ENCODE results near the gene RPTN. TPM values are rescaled to one million over a fixed set of nuclear protein-coding genes. Genes with fewer than 3 reads are reported as not detected.

Gene RPTN
- total RNA-seq, 4 donors from 2014 or later, result not detected

DNA sequence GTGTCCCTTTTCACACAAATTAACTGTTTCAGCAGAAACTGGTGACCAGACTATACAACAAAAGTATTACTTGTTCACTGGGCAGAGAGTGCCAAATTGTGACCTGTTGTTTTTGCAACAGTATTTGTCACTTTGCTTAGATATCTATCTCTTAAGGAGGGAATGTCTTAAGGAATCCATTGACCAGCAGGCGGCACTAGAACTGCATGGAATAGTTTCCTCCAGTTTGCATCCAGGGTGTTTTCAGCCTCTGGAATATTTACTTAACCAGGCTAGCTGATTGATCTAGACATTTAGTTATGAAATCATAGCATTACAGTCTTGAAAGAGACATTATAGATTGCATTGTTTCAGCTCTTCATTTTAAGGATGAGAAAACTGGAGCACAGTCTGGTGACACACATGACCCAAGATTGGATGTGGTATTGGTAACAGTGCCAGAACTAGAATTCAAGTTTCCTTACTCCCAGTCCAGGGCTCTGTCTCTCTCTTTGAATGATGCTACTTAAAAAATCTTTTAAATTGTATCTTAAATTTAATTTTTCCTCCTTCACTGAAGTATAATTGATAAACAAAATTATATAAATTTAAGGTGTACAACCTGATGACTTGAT is 16.9 kb downstream of the RPTN start:
- no peaks in the 10 kb centered on the region for H3K4me1 ChIP-seq
- no peak for TF ChIP-seq POLR2A (IDR thresholded peaks at IDR 0.05)
- TF ChIP-seq, protein P1, sequence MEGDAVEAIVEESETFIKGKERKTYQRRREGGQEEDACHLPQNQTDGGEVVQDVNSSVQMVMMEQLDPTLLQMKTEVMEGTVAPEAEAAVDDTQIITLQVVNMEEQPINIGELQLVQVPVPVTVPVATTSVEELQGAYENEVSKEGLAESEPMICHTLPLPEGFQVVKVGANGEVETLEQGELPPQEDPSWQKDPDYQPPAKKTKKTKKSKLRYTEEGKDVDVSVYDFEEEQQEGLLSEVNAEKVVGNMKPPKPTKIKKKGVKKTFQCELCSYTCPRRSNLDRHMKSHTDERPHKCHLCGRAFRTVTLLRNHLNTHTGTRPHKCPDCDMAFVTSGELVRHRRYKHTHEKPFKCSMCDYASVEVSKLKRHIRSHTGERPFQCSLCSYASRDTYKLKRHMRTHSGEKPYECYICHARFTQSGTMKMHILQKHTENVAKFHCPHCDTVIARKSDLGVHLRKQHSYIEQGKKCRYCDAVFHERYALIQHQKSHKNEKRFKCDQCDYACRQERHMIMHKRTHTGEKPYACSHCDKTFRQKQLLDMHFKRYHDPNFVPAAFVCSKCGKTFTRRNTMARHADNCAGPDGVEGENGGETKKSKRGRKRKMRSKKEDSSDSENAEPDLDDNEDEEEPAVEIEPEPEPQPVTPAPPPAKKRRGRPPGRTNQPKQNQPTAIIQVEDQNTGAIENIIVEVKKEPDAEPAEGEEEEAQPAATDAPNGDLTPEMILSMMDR (IDR thresholded peaks at IDR 0.05 in 4 of 5, conservative IDR thresholded peaks at IDR 0.05 in 1 of 5), result peak; percentile 20 to 53 (median 40)
- H3K4me3 ChIP-seq, result no peak overlapping the region
- H3K36me3 ChIP-seq, result no peaks in the 10 kb centered on the region
- no peak for DNase-seq
- H3K27me3 ChIP-seq, result peaks cover 0 to 2% (median 0%) of the 10 kb centered on the region in 3 donors
- intact Hi-C loops (cut with DNase I; ENCODE audit: low total_unique reads), result no loop called here
- ATAC-seq, result no peak
- H3K27ac ChIP-seq, result no peak overlapping the region
- no peaks in the 10 kb centered on the region for H3K9me3 ChIP-seq
- in situ Hi-C loops (cut with MboI; ENCODE audit: low sequenced_read_pairs in 4 of 4), result no loop called here

- no peaks in the 10 kb centered on the region for H3K4me1 ChIP-seq
- no peak for TF ChIP-seq POLR2A (IDR thresholded peaks at IDR 0.05)
- TF ChIP-seq, protein P1 (IDR thresholded peaks at IDR 0.05 in 4 of 5, conservative IDR thresholded peaks at IDR 0.05 in 1 of 5), result no peak
- ATAC-seq (no peak), DNase-seq (no peak)
- no peaks in the 10 kb centered on the region for H3K9me3 ChIP-seq
- in situ Hi-C loops (cut with MboI; ENCODE audit: low sequenced_read_pairs in 4 of 4), result no loop called here
- H3K4me3 ChIP-seq, result no peak overlapping the region
- intact Hi-C loops (cut with DNase I; ENCODE audit: low total_unique reads), result no loop called here
- H3K27ac ChIP-seq, result no peak overlapping the region
- peaks cover 0 to 2% (median 0%) of the 10 kb centered on the region in 3 donors for H3K27me3 ChIP-seq
- H3K36me3 ChIP-seq, result no peaks in the 10 kb centered on the region
These were observed 21.8 kb downstream of the RPTN start for GRCh38 chr1:152137215-152137614.

- ATAC-seq, result no peak
- in situ Hi-C loops (cut with MboI; ENCODE audit: low sequenced_read_pairs in 4 of 4), result no loop called here
- H3K4me1 ChIP-seq, result no peaks in the 10 kb centered on the region
- DNase-seq, result no peak
- H3K27ac ChIP-seq, result no peak overlapping the region
- H3K36me3 ChIP-seq, result no peaks in the 10 kb centered on the region
- H3K27me3 ChIP-seq, result peaks cover 0 to 6% (median 0%) of the 10 kb centered on the region in 3 donors
- TF ChIP-seq POLR2A (IDR thresholded peaks at IDR 0.05), result no peak
- TF ChIP-seq, protein P1 (IDR thresholded peaks at IDR 0.05 in 4 of 5, conservative IDR thresholded peaks at IDR 0.05 in 1 of 5), result no peak
- intact Hi-C loops (cut with DNase I; ENCODE audit: low total_unique reads), result no loop called here
- H3K9me3 ChIP-seq, result no peaks in the 10 kb centered on the region
- H3K4me3 ChIP-seq, result no peak overlapping the region
These were observed 28.8 kb downstream of the RPTN start for GRCh38 chr1:152130186-152130585.

DNA sequence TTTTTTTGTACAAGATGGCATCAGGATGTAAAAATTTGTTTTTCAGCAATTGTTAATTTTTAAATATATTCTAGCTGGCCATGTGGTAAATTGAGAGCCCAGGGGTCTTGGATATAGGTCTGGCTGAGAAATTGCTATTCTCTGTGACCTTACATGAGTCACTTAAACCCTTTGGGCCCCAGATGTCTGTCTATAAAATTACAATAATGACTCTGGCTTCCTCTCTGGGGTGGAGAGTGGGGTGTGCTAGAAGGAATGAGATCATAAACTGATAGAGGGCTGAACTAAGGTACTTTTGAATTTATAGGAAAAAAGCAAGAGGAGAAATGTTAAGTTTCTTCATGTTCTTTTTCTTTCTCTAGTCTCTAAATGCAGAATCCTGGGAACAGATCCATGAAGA is 31.4 kb downstream of the RPTN start:
- no peaks in the 10 kb centered on the region for H3K9me3 ChIP-seq
- H3K4me1 ChIP-seq, result no peaks in the 10 kb centered on the region
- in situ Hi-C loops (cut with MboI; ENCODE audit: low sequenced_read_pairs in 4 of 4) (no loop called here), intact Hi-C loops (cut with DNase I; ENCODE audit: low total_unique reads) (no loop called here)
- DNase-seq, result no peak
- no peak overlapping the region for H3K4me3 ChIP-seq
- no peak for ATAC-seq
- H3K27ac ChIP-seq, result no peak overlapping the region
- peaks cover 0 to 6% (median 0%) of the 10 kb centered on the region in 3 donors for H3K27me3 ChIP-seq
- no peaks in the 10 kb centered on the region for H3K36me3 ChIP-seq
- TF ChIP-seq POLR2A (IDR thresholded peaks at IDR 0.05), result no peak
- TF ChIP-seq, protein P1 (IDR thresholded peaks at IDR 0.05 in 4 of 5, conservative IDR thresholded peaks at IDR 0.05 in 1 of 5), result no peak

All from gastrocnemius medialis (tissue), 4 donors.